ENCODE results near the gene ATXN2. TPM values are rescaled to one million over a fixed set of nuclear protein-coding genes. Genes with fewer than 3 reads are reported as not detected.
A peak's percentile ranks its signal among the peaks of the same experiment; 100 is the strongest.

The ATXN2 gene
- total RNA-seq, 1 experiment from 2014 or later = 17.2 TPM

GRCh38 chr12:111434049-111434448 lies 165.1 kb downstream of the ATXN2 start:
- DNase-seq (no peak), ATAC-seq (peak; percentile 25)
- Histone ChIP-seq H3K9me3 (ENCODE audit: low read length) (no peaks in the 10 kb centered on the region), H3K9me2 (replicated peaks; ENCODE audit: low read length) (no peaks in the 10 kb centered on the region), H3K79me2 (ENCODE audit: low read length) (0 out of 2 replicates have a peak, but pooled peaks cover 19% of the 10 kb centered on the region), H3K27me3 (ENCODE audit: low read length) (no peaks in the 10 kb centered on the region), H3K4me2 (ENCODE audit: low read length) (no peak overlapping the region), H4K20me1 (ENCODE audit: low read length) (no peaks in the 10 kb centered on the region), H3K4me1 (ENCODE audit: insufficient read depth, low read length) (peaks cover 34% of the 10 kb centered on the region), H3K9ac (ENCODE audit: low read length) (no peak overlapping the region), H3K4me3 (ENCODE audit: low read length) (no peak overlapping the region), H3K36me3 (ENCODE audit: low read depth, low read length) (no peaks in the 10 kb centered on the region), H2AFZ (ENCODE audit: low read length) (no peak overlapping the region), H3F3A (ENCODE audit: low read length, unreplicated experiment) (no peaks in the 10 kb centered on the region), H3K27ac (ENCODE audit: low read length) (0 out of 2 replicates have a peak overlapping the region, but pooled peaks have one; percentile 1)
- ChIA-PET CTCF (interaction anchor here (0.5 to 1.0 kb wide), 2 partner anchors 102 to 299 kb away, joined by 3 to 11 read pairs; no protein-coding TSS in a partner anchor), POLR2A (ENCODE audit: unreplicated experiment) (no interaction called here)
- intact Hi-C loops (cut with micrococcal nuclease) = no loop called here
- BruUV-seq (replicated peaks) = no TSS peak
- TF ChIP-seq EZH2 (IDR thresholded peaks at IDR 0.05; ENCODE audit: low read length, unreplicated experiment) = no peak
- no peak for TF ChIP-seq EZH2phosphoT487 (IDR thresholded peaks at IDR 0.05; ENCODE audit: borderline replicate concordance, low read length)
- no peak for TF ChIP-seq CTCF (conservative IDR thresholded peaks at IDR 0.05; ENCODE audit: low read depth, low read length)

GRCh38 chr12:111431772-111432171 lies 167.3 kb downstream of the ATXN2 start:
- POLR2A ChIA-PET (ENCODE audit: unreplicated experiment) = no interaction called here
- H3K27ac ChIP-seq (ENCODE audit: low read length) = peak overlapping the region; percentile 23; the same call in 1 of the 2 replicates
- no peak for TF ChIP-seq EZH2 (IDR thresholded peaks at IDR 0.05; ENCODE audit: low read length, unreplicated experiment)
- no peak for TF ChIP-seq EZH2phosphoT487 (IDR thresholded peaks at IDR 0.05; ENCODE audit: borderline replicate concordance, low read length)
- TF ChIP-seq CTCF (conservative IDR thresholded peaks at IDR 0.05; ENCODE audit: low read depth, low read length) = no peak

More at GRCh38 chr12:111431772-111432171, 167.3 kb downstream of the ATXN2 start:
- H3K79me2 ChIP-seq (ENCODE audit: low read length) = 0 out of 2 replicates have a peak, but pooled peaks cover 11% of the 10 kb centered on the region
- BruUV-seq (replicated peaks) = no TSS peak
- CTCF ChIA-PET = no interaction called here
- ATAC-seq (no peak), DNase-seq (no peak)
- H3K4me1 ChIP-seq (ENCODE audit: insufficient read depth, low read length) = peaks cover 26% of the 10 kb centered on the region
- H3K36me3 ChIP-seq (ENCODE audit: low read depth, low read length) = no peaks in the 10 kb centered on the region
- H3K4me3 ChIP-seq (ENCODE audit: low read length) = no peak overlapping the region
- intact Hi-C loops (cut with micrococcal nuclease) = no loop called here
- H3K27me3 ChIP-seq (ENCODE audit: low read length) = no peaks in the 10 kb centered on the region
- H3K4me2 ChIP-seq (ENCODE audit: low read length) = no peak overlapping the region
- H3K9ac ChIP-seq (ENCODE audit: low read length) = no peak overlapping the region
- H3K9me2 ChIP-seq (replicated peaks; ENCODE audit: low read length) = no peaks in the 10 kb centered on the region
- no peaks in the 10 kb centered on the region for H4K20me1 ChIP-seq (ENCODE audit: low read length)
- H3K9me3 ChIP-seq (ENCODE audit: low read length) = no peaks in the 10 kb centered on the region
- H3F3A ChIP-seq (ENCODE audit: low read length, unreplicated experiment) = no peaks in the 10 kb centered on the region
- H2AFZ ChIP-seq (ENCODE audit: low read length) = no peak overlapping the region
